Stimulated activated CD8-positive, alpha-beta memory T cell treated with anti-CD3 and anti-CD28 coated beads, Interleukin-4, amount 100 ng/mL, for 24 hours (primary cell): ENCODE measurements around the gene CASQ2.

Source experiments
- DNase-seq: peaks from one replicate; pipeline ENCODE4 v3.0.0-alpha.2; 2020; ENCODE audit warnings: low read depth

The CASQ2 gene

DNA sequence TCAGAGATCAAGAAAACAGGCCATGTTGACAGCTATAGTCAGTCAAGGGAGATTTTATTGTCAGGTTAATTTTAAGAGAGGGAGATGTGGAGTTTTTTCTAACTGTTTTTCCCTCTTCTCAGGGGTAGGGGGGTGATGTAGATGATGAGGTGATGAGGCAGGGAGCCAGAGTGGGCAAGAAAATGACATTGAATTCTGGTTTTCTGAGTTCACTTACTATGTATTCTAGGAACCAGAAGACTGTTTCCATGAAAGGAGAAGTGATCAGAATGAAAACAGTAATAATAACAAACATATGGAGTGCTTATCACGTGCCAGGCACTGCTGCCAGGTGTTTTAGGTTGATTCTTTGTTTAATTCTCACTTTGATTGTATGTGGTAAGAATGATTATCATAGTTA lies 40.2 kb downstream of the CASQ2 start:
- DNase-seq = no peak

DNA sequence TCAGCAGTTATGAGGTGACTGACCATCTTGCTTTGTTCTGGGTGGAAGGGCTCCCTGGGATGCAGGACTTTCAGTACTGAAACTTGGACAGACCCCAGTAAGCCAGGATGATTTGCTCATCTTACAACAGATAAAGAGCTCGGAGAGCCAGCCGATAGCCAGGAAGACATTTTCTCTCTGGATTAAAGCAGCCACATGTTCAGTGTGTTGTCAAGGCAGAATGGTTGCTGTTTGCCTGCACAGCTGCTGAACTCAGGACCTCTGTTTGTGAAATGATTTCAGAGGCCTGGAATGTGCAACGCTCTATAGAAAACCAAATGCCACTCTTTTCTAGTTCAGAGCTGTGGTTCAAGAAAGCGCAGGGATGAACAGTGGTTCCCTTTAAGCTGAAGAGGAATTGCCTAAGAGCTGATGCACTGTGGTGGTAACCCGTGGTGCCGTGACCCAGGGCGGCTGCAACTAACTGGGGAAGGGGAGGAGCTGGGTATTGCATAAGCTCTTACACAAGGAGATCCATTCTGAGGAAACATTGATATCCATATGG lies 40.7 kb downstream of the CASQ2 start:
- no peak for DNase-seq

DNA sequence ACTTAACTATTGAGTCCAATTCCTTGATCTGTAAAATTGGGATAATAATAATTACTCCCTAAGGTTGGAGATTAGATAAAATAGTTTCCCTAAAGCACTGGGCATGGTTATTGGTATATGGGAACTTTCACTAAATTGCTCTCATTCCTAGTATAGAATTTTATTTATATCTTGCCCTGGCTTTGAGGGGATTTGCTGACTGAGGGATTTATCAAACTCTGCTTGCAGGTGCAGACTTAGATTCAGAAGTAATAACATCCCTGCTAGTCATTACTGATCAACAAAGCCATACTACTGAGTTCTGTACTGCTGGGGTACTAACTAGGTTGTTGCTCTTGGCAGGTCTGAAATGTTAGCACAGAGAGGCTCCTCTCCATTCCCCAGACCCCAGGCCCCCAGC lies 41.9 kb downstream of the CASQ2 start:
- no peak for DNase-seq

DNA sequence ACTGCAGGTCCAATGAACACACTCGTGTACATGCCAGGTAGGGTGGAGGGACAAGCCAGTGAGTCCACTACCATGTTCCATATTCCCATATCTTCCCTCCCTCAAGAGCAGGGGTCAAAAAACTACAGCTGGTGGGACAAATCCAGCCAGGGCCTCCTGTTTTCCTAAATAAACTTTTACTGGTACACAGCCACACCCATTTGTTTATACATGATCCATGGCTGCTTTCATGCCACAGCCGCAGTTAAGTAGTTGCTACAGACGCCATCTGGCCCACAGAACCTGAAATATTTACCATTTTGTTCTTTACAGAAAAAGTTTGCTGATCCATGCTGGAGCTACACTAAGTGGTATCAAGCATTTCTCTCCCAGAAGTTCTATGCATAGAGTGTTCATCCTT lies 42.4 kb downstream of the CASQ2 start:
- DNase-seq = no peak

DNA sequence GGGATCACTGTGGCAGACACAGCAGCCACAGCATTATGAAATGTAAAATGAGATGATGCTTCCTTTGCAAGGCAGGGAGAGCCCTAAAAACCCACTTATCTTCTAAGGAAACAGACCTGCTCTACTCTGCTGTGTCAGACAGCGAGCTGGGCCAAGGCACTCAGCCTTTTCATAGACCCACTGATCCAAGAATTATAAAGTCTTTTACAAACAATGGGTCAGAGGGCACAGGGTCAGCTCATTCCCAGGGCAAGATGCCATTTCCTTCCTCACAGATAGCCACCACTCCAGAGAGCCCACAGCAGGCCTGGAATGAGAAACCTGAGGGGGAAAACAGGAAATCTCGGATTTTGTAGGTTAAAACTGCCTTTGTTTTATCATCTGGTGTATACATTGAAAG lies 42.9 kb downstream of the CASQ2 start:
- DNase-seq = no peak

DNA sequence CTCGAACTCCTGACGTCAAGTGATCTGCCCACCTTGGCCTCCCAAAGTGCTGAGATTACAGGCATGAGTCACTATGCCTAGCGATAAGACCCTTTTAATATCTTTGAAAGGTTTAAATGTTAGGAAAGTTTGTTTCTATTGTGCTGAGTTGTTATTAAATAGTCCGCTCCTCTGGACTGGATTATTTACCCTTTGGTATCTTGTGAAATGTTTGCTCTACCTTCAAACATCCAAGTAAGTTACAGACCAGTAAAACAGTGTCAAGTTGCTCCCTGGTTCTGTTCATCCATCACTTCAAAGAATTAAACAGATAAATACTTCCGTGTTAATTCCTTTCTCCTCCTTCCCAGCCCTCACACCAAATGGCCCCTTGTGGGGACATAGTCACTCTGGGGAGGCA lies 44.8 kb downstream of the CASQ2 start:
- DNase-seq = no peak

DNA sequence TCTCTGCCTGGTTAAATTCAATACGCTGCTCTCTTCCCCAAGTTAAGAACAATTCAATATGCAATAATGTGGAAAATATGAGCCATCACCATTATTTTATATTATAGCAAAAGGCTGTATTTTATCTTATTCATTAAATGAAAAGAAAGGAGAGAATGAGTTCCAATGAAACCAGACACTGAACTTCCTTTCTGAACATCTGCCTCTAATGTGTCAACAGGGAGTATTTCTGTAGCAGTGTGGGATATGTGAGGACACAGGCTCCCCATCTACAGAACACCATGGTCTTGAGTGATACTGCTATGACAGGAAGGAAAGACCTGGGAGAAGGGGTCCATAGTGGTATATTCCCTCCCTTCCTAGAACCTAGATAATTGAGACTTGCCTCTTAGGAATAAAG lies 46.3 kb downstream of the CASQ2 start:
- no peak for DNase-seq

DNA sequence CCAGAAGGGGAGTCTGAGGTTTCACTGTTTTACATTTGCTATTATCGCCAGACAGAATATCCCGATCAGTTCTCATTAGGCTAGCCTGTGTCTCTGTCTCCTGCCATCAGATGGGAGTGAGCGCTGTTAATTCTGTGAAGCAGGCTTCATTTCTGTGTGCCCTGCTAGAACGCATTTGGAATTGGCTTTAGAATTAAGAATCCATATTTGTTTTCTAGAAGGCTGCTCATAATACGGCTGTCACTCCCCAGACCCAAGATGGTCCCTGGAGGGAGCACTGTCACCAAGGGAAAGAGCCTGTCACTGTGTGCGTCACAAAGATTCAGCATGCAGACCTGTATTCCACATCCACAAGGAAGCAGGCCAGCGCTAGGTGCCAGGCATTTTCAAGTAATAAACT lies 49.2 kb downstream of the CASQ2 start:
- DNase-seq = no peak

DNA sequence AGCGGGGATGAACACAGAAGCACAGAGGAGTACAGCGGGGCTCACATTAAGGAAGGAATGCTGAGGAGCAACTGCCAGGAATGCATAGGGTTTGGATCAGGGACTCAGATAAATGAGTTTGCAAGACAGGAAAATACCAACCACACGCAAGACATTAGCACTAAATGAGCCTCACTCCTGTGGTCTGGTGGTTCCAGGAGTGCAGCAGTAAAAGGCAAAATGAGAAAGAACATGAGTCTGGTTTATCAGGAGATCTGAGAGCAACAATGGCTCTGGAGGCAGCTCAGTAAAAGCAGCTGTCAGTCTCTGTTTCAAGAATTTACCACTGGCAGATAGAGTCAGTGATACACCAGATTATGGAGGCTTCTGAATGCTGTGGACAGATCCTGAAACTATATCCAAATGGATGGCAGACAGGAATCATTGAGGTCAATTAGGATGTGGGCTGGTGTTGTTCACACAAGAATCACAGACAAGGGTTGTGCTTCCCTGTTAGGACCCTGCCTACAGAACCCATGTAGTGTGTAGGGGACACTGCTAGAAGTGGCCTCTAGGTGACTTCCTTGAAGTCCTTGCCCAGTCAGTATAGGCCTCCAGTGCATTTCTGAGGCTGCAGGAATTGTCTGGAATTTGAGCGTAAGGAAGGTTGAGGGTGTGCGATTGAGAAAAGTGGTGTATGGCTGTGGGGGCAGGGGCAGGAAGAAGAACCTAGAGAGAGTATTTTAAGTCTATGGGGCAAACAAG lies 50.3 kb downstream of the CASQ2 start:
- DNase-seq = no peak

DNA sequence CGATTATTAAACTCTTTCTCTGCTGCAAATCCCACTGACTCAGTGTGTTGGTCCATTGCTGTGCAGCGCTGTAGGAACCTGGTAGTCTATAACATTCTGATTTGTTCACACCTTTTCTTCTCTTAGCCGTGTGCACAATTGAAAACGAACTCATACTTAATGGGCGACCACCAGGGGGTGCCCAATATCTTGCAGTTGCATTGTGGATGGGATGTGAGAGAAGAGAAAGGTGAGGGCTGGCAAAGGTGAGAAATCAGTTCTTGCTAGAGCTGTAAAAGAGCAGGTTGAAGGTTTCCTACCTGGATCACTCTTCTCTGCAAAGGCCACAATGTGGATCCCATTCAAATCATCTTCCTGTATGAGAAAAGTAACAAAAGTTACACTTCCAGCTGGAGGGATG lies 51.0 kb downstream of the CASQ2 start:
- no peak for DNase-seq

DNA sequence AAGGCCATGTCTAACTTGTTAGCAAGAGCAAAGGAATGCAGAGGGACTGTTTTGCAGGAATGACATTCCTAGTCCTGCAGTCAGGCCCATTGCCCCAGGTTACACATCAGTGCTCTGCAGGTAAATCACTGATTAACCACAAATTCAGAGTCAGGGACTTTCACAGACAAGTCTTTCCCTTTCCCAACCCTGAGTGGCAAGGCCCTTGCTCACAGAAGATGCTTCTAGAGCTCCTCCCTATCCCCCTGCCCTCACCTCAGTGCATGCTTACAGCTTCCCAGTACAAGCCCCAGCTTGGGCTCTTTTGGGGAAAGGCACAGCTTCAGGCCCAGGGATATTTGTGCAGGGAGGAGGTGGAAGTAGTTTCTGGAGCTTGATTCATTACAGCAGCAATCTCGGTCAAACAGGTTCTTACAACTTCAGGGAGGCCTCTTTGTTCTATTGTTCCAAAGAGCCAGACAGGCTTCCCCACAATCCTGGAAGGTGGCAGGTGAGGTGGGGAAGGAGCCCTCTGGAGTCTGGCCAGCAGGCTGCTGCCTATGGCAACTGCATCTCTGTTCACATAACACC lies 53.9 kb downstream of the CASQ2 start:
- DNase-seq = no peak

DNA sequence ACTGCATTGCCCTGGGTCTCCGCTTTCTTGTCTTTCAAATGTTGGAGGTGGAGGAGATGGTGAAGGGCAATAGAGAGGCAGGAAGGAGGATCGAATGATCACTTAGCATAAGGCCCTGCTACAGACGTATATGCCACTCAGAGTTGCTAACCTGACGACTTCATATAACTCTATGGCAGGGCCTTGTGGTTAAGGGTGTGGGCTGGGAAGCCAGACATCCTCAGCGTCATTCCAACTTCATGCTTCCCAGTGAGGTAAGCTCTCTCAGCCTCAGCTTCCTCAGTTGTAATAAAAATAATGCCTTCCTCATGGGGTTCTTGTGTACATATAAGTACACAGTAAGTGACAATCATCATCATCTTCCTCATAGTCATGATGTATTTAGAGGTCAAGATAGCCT lies 54.6 kb downstream of the CASQ2 start:
- no peak for DNase-seq

DNA sequence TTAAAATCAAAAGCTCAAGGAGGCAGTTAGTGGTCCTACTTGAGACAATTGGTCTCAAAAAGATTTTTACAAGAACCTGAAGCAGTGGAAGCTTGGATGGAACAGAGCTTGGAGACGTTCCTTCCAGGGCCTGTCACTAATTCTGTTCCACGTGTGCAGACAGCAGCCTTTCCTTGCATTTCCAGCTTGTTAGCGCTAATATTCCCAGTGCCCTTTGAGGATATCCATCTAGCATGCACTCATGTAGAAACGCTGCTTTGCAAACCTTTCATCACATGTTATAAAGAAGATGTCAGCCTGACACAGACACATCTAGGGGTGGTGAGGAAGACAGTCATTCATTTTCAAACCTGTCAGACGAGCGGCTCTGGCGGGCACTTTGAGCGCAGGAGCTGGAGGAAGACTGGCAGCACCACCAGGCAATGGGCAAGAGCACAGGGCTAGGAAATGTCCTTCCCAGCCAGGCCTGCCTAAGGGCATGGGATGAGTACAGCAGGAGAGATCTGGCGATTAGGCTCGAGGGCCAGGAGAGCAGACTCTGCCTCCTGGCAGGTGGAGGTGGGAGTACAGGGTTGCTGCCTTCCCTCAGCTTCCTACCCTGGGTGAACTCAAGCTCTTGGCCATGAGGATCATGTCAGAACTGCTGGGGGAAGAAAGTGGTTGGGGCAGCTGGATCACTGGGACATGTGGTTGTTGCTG lies 55.5 kb downstream of the CASQ2 start:
- DNase-seq = no peak

DNA sequence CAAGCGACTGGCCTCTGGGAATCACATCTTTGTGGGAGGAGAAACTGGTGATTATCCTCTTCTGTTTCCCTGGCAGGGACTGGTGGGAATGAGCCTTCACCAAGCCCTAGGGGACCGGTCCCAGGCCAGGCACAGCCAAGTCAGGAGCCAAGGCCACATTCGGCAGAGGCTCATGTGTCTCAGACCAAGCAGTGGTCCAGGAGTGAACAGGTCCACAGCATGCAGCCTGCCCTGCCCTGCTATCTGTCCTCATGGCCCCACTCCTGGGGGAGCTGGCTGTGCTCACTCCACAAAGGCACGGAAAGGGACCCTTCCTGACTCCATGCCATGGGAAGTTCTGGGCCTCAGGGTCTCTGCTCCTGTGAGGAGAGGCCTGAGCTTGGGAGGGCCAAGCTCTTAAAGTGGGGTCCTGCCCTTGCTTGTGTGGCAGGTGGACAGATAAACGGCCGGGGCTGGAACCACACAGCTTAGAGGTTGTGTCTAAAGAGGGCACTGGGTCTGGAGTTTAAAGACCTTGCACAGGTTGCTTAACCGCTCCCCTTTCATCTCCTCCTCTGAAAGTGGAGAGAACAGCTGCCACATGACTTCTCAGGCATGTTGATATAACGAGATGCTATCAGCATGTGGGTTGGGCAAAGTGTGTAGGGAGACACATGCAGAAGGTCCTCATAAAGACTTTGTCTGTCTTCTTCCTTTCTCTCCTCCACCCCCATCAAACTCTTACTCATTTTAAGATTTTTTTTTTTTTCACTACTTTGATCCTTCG lies 57.5 kb downstream of the CASQ2 start:
- DNase-seq = no peak

DNA sequence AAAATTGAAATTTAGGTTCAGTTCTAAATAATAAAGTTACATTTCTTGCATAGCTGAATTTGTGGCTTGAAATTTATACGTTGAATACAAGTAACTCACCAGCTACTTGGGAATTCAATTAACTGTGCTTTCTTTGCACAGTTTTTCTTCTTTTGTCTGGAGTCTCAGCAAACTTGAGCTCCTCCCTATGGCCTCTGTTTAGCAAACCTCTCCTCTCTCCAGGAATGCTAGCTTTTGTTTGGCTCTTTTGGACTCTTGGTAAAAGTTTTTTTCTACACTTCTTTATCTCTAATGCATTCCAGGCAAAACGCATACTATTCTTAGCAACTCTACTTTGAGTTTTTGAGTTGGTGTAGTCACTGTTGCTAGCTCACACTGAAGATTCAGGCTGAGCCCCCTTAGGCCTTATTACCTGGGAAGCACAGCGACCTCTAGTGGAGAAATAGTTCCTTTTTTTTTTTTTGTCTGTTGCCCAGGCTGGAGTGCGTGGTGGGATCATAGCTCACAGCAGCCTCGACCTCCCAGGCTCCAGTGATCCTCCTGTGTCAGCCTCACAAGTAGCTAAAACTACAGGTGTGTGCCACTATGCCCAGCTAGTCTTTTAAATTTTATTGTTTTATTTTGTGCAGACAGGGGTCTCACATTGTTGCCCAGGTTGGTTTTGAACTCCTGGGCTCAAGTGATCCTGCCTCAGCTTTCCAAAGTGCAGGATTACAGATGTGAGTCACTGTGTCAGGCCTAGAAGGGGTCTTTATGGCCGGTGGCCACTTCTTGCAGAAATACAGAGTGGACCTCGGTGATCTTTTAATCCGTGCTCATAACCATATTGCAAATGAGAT lies 61.7 kb downstream of the CASQ2 start:
- no peak for DNase-seq

DNA sequence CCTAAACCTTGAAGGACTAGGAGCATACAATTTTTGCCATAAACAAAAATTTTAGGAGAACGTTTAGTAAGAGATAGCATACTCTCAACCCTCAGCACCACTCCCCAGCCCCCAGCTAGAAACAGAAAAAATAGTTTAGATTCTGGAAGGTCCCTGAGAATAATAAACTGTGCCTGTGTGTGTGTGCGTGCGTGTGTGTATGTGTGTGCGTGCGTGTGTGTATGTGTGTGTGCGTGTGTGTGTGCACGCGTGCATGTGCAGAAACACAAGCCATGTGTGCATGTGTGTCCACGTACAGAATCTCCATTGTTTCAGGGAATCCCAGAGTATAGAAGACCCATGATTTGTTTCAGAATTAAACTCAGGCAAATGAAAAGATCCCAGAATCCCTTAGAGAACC lies 62.6 kb downstream of the CASQ2 start:
- DNase-seq = no peak

DNA sequence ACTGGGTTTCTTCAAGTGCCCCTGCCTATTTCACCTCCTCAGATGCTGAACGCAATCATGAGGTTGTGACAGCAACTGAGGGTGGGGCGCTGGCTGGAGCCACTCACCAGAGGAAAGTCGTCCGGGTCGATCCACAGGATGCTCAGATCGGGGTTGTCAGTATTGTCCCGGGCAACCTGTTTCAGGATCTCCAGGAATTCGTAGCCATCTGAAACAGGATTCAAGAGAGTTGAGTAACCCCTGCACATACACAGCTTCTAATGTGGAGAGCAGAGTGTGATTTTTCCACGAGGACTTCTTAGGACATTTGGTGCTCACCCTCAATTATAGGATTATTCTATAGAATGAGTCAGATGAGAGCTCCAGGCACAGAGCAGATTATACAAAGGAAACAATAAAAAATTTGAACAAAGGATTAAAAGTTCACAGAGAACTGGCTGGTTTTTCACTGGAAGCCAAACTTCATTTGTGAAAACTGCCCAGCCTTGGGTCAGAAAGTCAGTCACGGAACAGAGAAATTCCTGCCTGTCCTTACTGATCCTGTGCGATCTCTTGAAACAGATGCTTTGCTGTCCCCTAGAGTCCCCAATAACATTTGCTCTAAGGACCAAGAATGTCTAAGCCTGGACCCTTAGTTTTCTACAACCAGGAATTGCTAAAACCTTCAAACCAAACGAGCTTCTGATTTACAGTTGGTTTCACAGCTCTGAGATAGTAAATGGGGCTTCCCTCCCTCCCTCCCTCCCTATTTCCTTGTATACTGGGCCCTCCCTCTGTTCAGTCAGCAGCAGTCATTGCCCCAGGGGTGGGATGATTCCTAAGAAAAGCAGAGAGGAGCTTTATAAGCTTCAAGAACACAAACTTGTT lies 63.2 kb downstream of the CASQ2 start:
- DNase-seq = no peak

DNA sequence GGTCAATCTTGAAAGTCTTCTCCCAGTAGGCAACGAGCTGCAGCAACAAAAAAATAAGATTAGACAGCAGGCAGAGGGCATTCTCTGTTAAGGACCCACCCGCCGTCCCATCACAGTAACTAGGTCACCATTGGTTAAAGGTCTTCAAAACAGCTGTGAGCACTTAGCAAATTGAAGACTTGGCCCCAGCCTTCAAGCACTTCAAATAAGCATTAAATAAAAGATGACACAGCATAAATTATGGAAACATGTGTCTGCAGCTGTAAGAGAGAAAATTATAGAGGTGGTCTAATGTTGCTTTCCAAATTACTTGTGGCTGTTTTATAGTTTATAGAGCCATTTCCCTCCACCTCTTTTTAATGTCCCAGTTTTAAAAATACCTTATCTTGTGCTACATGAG lies 65.6 kb downstream of the CASQ2 start:
- no peak for DNase-seq

DNA sequence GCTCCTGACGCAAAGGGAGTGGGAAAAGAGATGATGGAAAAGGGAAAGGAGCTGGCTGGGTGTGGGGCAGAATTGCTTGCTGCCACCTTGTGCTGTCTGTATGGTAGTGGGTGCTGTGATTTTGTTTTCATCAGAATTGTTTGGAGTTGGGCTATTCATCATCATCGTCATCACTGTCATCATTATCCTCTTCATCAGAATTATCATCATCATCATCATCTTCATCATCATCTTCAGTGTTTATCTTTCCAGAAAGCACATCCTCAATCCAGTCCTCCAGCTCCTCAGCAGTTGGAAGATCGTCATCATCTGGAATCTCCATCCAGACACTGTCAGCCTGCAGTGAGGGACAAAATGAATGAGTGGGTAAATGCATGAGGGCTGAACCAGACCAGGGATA lies 67.4 kb downstream of the CASQ2 start:
- no peak for DNase-seq

DNA sequence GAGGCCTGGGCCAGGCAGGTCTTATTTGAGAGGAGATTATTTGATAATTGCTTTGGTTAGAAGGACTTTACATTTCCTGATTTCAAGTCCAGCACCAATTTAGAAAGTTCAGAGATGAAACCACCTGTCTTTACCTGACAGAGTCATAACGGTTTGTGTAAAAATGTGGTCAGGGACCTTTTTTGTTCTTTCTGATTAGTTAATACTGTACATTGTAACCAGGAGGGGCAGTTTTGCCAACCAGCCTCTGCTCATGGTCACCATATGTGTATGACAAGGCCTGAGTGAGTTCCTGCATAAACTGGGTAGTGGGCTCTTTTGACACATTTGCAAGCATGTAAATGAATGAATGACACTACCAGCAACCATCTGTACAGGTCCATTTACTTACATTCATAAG lies 70.9 kb downstream of the CASQ2 start:
- no peak for DNase-seq

DNA sequence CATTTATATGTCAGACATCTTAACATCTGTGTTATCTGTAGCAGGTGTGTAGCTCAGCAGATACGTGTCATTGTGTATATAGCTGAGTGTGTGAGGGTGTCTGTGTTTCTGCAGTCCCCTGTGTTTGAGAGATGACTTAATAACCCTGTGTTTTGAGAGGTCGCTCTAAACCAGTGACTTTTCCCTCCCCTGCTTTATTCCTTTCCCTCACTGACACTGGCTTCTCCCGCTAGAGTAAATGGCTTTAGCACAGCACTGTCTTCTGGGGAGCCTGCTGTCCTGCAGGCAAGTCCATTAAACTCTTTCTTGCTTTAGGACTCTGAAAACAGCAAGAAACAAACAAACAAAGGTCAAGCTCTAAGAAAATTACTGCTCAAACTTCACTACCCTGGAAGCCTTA lies 73.7 kb downstream of the CASQ2 start:
- no peak for DNase-seq
